ENCODE data around the gene ZNF516. TPM values are rescaled to one million over a fixed set of nuclear protein-coding genes. Genes with fewer than 3 reads are reported as not detected.

ZNF516 gene
- total RNA-seq, 2 experiments from 2014 or later = 2.7 to 4.8 TPM

DNA sequence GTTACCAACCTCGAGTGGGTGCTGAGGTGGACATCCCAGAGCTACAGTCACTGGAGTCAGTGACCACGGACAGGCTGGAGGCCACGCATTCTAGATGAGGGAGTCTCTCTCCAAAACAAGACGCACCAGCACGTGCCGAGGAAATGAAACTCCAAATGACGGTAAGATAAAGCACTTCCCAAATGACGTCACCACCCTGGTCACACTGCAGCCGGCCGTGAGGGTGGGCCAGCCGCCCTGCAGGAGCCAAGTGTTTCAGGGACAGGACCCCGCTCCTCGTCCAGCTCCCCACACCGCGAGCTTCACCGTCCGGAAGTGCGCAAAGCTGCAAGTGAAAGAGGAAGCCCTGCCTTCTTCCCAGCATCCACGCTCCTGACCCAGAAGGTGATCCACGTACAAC, 99.4 kb downstream of the ZNF516 start:
- ChIA-PET CTCF (no interaction called here), POLR2A (no interaction called here)
- intact Hi-C loops (cut with micrococcal nuclease) = loop anchor here (5.0 kb wide), 2 partner anchors 97 to 227 kb away; no protein-coding TSS in a partner anchor

DNA sequence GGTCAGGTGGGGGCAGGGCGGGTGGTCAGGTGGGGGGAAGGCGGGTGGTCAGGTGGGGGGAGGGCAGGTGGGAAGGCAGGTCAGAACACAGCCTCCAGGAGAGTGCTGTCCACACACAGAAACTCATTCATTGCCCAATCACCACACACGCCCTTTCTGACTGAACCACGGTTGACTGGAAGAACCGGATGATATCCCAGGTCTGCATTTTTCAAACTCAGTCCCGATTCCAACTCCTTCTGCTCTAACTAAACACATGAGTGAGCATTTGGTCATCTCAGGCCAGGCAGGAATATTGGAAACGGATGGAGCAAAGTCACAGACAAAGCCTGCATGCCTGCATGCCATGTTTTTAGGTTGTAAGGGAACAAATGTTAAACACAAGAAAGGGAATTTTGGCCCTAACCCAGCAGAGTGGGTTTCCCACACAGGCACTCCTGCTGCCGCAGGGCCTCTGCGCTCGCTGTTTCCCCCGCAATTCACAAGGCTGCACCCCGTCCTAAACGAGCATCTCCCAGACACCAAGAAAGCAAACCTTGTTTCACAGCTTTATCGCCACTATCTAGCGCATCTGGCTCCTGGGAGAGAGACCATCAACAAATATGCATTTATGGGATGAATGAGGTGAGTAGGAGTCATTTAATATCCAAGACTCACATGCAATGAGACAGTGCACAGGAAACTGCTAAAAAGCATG, 100.1 kb downstream of the ZNF516 start:
- DNase-seq = no peak
- H3K4me1 Mint-ChIP-seq (ENCODE audit: low read depth) = peaks cover 5% of the 10 kb centered on the region
- no peaks in the 10 kb centered on the region for H3K9me3 Mint-ChIP-seq
- intact Hi-C loops (cut with micrococcal nuclease) = loop anchor here (5.0 kb wide), 2 partner anchors 97 to 227 kb away; no protein-coding TSS in a partner anchor
- ChIA-PET CTCF (no interaction called here), POLR2A (no interaction called here)
- no peak overlapping the region for H3K27ac Mint-ChIP-seq
- no peak overlapping the region for H3K4me3 Mint-ChIP-seq
- H3K27me3 Mint-ChIP-seq = no peaks in the 10 kb centered on the region
- H3K36me3 Mint-ChIP-seq = no peaks in the 10 kb centered on the region

More for the DNA sequence above, 99.4 kb downstream of the ZNF516 start:
- Mint-ChIP-seq H3K27ac (no peak overlapping the region), H3K36me3 (no peaks in the 10 kb centered on the region), H3K4me1 (ENCODE audit: low read depth) (peaks cover 5% of the 10 kb centered on the region), H3K4me3 (no peak overlapping the region), H3K27me3 (no peaks in the 10 kb centered on the region), H3K9me3 (no peaks in the 10 kb centered on the region)
- DNase-seq = no peak

DNA sequence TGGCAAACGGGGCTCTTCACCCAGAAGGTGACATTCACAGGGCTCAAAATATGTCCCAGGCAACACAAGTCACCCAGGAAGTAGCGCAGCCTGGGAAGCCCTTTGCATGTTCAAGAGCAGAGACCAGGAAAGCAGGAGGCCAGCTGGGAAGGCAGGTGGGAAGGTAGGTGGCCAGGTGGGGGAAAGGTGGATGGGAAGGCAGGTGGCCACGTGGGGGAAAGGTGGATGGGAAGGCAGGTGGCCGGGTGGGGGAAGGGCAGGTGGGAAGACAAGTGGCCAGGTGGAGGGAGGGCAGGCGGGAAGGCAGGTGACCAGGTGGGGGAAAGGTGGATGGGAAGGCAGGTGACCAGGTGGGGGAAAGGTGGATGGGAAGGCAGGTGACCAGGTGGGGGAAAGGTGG, 102.7 kb downstream of the ZNF516 start:
- no peaks in the 10 kb centered on the region for H3K4me1 Mint-ChIP-seq (ENCODE audit: low read depth)
- intact Hi-C loops (cut with micrococcal nuclease) = no loop called here
- CTCF ChIA-PET = no interaction called here
- no peak overlapping the region for H3K27ac Mint-ChIP-seq
- POLR2A ChIA-PET = no interaction called here
- H3K9me3 Mint-ChIP-seq = no peaks in the 10 kb centered on the region
- no peak for DNase-seq
- no peaks in the 10 kb centered on the region for H3K36me3 Mint-ChIP-seq
- no peaks in the 10 kb centered on the region for H3K27me3 Mint-ChIP-seq
- no peak overlapping the region for H3K4me3 Mint-ChIP-seq

DNA sequence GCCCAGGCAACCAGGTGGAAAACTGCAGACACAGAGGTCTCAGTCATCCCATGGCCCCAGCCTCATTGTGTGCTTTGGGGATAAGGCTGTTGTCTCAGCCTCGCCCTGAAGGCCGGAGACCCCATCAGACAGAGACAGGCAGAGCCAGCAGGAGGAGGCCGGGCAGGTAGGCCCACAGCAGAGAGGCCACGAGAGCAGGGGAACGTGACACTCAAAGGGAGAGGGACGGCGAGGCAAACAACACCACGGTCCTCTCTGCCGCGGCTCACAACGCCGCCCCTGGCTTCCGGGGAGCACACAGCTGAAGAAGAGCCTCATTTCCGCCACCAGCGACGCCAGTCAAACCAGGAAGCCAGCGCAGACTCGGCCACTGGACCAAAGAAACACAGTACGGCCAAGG, 103.3 kb downstream of the ZNF516 start:
- POLR2A ChIA-PET = no interaction called here
- CTCF ChIA-PET = no interaction called here
- DNase-seq = no peak

DNA sequence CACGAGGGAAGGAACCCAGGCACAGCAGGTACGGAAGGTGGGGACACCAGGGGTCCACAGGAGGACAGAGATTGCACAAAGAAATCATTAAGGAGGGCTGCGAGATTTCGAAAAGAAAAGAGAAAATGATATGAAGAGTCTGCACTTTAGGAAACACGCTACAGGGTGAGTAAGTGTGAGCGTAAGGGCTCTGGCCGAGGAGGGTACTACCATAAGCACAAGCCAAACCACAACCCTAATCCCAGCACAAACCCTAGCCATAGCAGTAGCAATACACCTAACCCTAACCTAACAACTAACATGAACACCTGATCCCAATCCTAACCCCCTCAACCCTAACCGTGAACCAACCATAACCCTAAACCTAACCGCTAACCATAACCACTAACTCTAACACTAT, 104.0 kb downstream of the ZNF516 start:
- intact Hi-C loops (cut with micrococcal nuclease) = no loop called here
- peaks cover 12% of the 10 kb centered on the region for H3K4me1 Mint-ChIP-seq (ENCODE audit: low read depth)
- no peak overlapping the region for H3K4me3 Mint-ChIP-seq
- H3K36me3 Mint-ChIP-seq = no peaks in the 10 kb centered on the region
- peaks cover 4% of the 10 kb centered on the region for H3K27me3 Mint-ChIP-seq
- H3K27ac Mint-ChIP-seq = no peak overlapping the region
- POLR2A ChIA-PET = no interaction called here
- CTCF ChIA-PET = no interaction called here
- no peaks in the 10 kb centered on the region for H3K9me3 Mint-ChIP-seq
- no peak for DNase-seq

More for the DNA sequence above, 103.3 kb downstream of the ZNF516 start:
- H3K27me3 Mint-ChIP-seq = peaks cover 4% of the 10 kb centered on the region
- H3K27ac Mint-ChIP-seq = no peak overlapping the region
- H3K9me3 Mint-ChIP-seq = no peaks in the 10 kb centered on the region
- H3K36me3 Mint-ChIP-seq = no peaks in the 10 kb centered on the region
- peaks cover 4% of the 10 kb centered on the region for H3K4me1 Mint-ChIP-seq (ENCODE audit: low read depth)
- H3K4me3 Mint-ChIP-seq = no peak overlapping the region
- intact Hi-C loops (cut with micrococcal nuclease) = no loop called here

DNA sequence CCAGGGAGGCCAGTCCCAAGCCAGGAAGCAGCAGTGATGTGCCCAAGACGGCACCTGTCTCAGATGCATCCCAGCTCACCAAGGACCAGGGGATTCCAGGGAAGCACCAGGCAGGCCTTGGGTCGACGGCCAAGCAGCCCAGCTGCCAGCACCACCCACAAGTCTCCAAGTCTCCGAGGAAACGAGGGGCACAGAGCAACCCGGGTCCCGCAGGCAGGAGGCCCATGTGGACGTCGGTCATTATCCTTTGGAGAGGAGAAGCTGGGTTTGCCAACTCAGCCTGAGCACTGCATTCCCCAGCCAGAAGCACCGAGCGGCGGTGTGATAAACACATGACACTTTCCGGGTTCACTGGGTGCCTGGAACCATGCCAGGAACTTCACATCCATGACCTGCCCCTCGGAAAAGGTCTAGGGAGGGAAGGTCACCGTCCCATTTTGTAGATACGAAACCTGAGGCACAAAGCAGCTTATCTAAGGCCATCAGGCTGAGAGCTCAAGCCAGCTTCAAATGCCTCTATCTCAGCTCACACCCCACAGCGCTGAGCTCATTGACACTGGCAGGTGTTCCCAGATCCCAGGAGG, 104.5 kb downstream of the ZNF516 start:
- Mint-ChIP-seq H3K27me3 (peaks cover 4% of the 10 kb centered on the region), H3K9me3 (no peaks in the 10 kb centered on the region), H3K4me3 (no peak overlapping the region), H3K36me3 (no peaks in the 10 kb centered on the region), H3K4me1 (ENCODE audit: low read depth) (peaks cover 14% of the 10 kb centered on the region), H3K27ac (no peak overlapping the region)
- CTCF ChIA-PET = no interaction called here
- POLR2A ChIA-PET = no interaction called here
- intact Hi-C loops (cut with micrococcal nuclease) = no loop called here
- no peak for DNase-seq

DNA sequence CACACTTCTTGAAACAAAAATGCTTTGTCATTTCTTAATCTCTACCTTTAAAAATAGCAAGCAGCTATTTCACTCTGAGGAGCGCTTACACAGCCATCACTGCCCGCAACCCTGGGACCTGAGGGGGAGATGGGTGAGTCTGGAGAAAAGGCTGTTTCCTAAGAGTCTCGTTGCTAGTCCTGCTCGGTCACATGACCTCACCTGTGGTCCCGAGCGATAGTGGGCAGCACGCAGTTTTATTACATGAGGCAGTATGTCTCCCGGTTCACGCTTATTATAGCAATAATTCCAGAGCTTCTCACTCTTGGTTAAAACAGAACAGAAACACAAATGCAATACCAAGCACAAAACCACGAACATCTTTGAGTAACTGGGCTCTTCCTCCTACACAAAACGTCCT, 105.3 kb downstream of the ZNF516 start:
- Mint-ChIP-seq H3K4me1 (ENCODE audit: low read depth) (peaks cover 14% of the 10 kb centered on the region), H3K36me3 (no peaks in the 10 kb centered on the region), H3K27me3 (peaks cover 4% of the 10 kb centered on the region), H3K27ac (no peak overlapping the region), H3K9me3 (no peaks in the 10 kb centered on the region), H3K4me3 (no peak overlapping the region)
- intact Hi-C loops (cut with micrococcal nuclease) = no loop called here
- CTCF ChIA-PET = interaction anchor here (2.6 kb wide), 1 partner anchor 9 kb away, joined by 13 read pairs; no protein-coding TSS in a partner anchor
- POLR2A ChIA-PET = interaction anchor here (0.6 kb wide), 1 partner anchor 33 kb away, joined by 3 read pairs; no protein-coding TSS in a partner anchor
- DNase-seq = no peak

DNA sequence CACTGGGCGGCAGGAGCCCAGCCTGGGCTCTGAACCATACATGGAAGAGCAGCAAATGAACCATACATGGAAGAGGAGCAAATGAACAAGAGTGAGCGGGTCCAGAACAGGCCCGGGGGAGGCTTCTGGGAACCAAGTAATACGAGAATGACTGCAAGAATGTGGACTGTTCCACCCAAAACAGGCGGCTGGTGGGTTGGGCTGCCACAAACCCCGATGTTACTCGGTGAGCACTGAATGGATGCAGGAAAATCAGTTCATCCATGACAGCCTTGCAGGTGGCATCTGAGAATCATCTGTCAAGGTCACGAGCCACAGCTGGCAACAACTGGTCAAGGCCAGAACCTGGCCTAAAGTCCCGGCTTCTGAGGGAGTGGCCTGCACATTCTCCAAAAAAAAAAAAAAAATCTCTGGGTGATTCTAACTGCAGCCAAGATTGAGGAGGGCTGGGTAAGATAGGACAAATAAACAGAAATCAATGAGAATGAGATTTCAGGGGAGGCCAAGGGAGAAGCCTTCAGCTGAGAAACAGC, 106.1 kb downstream of the ZNF516 start:
- no peak overlapping the region for H3K4me3 Mint-ChIP-seq
- intact Hi-C loops (cut with micrococcal nuclease) = no loop called here
- no peaks in the 10 kb centered on the region for H3K9me3 Mint-ChIP-seq
- POLR2A ChIA-PET = interaction anchor here (0.6 kb wide), 1 partner anchor 34 kb away, joined by 3 read pairs; no protein-coding TSS in a partner anchor
- peaks cover 4% of the 10 kb centered on the region for H3K27me3 Mint-ChIP-seq
- no peak for DNase-seq
- no peak overlapping the region for H3K27ac Mint-ChIP-seq
- peaks cover 14% of the 10 kb centered on the region for H3K4me1 Mint-ChIP-seq (ENCODE audit: low read depth)
- CTCF ChIA-PET = interaction anchor here (2.6 kb wide), 1 partner anchor 10 kb away, joined by 13 read pairs; no protein-coding TSS in a partner anchor
- no peaks in the 10 kb centered on the region for H3K36me3 Mint-ChIP-seq

DNA sequence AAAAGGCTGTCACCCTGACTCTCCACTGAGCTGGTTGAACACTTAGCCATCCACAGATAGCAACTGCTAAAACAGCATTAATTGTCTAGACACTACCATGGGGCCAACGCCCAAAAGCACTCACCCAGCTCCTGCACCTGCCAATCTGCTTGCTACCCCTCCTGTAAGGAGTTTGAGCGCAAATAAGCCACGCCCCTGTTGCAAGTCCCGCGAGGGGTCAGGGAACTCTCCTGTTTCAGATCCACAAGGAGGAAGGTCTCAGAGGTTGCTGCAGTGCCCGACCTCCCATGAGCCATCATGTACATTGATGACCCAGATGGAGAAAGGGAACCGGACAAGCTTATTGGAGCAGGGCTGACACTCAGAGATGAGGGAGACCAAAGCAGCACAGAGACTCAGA, 106.8 kb downstream of the ZNF516 start:
- ChIA-PET POLR2A (no interaction called here), CTCF (interaction anchor here (2.6 kb wide), 1 partner anchor 10 kb away, joined by 13 read pairs; no protein-coding TSS in a partner anchor)
- peaks cover 4% of the 10 kb centered on the region for H3K27me3 Mint-ChIP-seq
- H3K4me1 Mint-ChIP-seq (ENCODE audit: low read depth) = peaks cover 14% of the 10 kb centered on the region
- no peaks in the 10 kb centered on the region for H3K36me3 Mint-ChIP-seq
- no peak overlapping the region for H3K4me3 Mint-ChIP-seq
- DNase-seq = no peak
- H3K27ac Mint-ChIP-seq = no peak overlapping the region
- H3K9me3 Mint-ChIP-seq = no peaks in the 10 kb centered on the region
- intact Hi-C loops (cut with micrococcal nuclease) = no loop called here

DNA sequence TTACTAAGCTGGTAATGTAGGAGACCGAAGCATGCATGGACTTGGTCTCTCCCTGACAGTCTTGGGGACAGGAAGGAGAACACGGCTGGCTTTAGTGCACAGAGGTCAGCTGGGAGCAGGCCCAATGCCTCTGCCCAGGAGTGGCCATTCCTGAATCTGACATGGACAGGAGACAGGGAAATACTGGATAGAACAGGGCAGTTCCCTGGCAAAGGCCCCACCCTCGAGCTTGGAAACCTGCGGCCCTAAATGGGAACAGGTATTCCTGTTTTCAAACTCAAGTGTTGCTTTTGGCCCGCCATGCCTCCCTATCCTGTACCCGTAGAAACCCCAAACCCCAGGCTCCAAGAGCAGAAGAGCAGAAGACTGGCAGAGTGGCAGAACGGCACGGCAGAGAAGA, 107.4 kb downstream of the ZNF516 start:
- no peaks in the 10 kb centered on the region for H3K9me3 Mint-ChIP-seq
- no peak overlapping the region for H3K4me3 Mint-ChIP-seq

DNA sequence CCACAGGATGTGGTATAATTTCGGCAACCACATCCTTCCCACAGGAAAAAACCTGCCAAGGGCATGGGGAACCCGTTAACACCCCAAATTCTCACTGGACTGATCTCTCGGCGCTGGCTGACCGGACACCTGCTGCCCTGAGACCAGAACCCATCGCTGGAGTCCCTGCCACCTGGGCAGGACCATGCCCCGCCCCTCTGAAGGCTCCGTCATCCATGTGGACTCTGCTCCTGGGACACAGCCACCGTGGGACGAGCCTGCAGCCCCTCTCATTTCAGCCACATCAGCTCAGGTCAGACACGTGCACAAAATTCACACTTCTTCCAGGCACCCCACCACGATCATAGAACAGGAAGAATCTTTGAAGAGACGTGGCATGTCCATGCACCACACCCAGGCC, 108.2 kb downstream of the ZNF516 start:
- intact Hi-C loops (cut with micrococcal nuclease) = no loop called here
- Mint-ChIP-seq H3K4me1 (ENCODE audit: low read depth) (peaks cover 14% of the 10 kb centered on the region), H3K36me3 (no peaks in the 10 kb centered on the region), H3K9me3 (no peaks in the 10 kb centered on the region), H3K27ac (no peak overlapping the region), H3K4me3 (no peak overlapping the region), H3K27me3 (peaks cover 4% of the 10 kb centered on the region)
- ChIA-PET POLR2A (no interaction called here), CTCF (interaction anchor here (1.0 kb wide), 1 partner anchor 323 kb away, joined by 3 read pairs; no protein-coding TSS in a partner anchor)
- no peak for DNase-seq

More for the DNA sequence above, 107.4 kb downstream of the ZNF516 start:
- Mint-ChIP-seq H3K36me3 (no peaks in the 10 kb centered on the region), H3K4me1 (ENCODE audit: low read depth) (peaks cover 14% of the 10 kb centered on the region), H3K27me3 (peaks cover 4% of the 10 kb centered on the region), H3K27ac (no peak overlapping the region)
- intact Hi-C loops (cut with micrococcal nuclease) = no loop called here
- POLR2A ChIA-PET = no interaction called here
- CTCF ChIA-PET = interaction anchor here (2.6 kb wide), 1 partner anchor 11 kb away, joined by 13 read pairs; no protein-coding TSS in a partner anchor
- DNase-seq = no peak

DNA sequence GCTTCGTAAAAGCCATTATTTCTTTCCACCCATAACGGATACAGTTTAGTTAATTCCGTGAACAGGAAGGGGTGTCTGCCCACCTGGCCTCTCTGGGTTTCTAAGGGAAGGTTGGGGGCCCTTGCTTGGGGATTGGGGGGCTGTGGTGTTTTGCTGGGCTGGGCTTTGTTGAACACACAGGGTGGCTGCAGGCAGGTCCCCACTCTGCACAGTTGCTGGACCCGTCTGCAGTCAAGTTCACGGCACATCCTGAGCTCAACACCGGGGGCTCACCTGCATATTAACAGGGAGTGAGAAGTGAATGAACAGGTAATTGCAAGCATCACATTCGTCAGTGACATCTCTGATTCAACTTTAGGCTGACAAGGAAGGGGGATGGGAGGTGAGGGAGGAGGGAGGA, 109.0 kb downstream of the ZNF516 start:
- CTCF ChIA-PET = interaction anchor here (1.0 kb wide), 1 partner anchor 324 kb away, joined by 3 read pairs; no protein-coding TSS in a partner anchor
- H3K4me3 Mint-ChIP-seq = no peak overlapping the region
- POLR2A ChIA-PET = no interaction called here

More for the DNA sequence above, 109.0 kb downstream of the ZNF516 start:
- no peaks in the 10 kb centered on the region for H3K36me3 Mint-ChIP-seq
- no peak for DNase-seq
- H3K27ac Mint-ChIP-seq = no peak overlapping the region
- intact Hi-C loops (cut with micrococcal nuclease) = no loop called here
- H3K4me1 Mint-ChIP-seq (ENCODE audit: low read depth) = peaks cover 14% of the 10 kb centered on the region
- H3K27me3 Mint-ChIP-seq = peaks cover 4% of the 10 kb centered on the region
- no peaks in the 10 kb centered on the region for H3K9me3 Mint-ChIP-seq
